Measurements from ENCODE around the gene TSPAN5. TPM values are rescaled to one million over a fixed set of nuclear protein-coding genes. Genes with fewer than 3 reads are reported as not detected.

The TSPAN5 gene
- total and polyA plus RNA-seq, 9 of the 15 experiments (the other 6 are each of a cell fraction or from before 2014, with no cell fraction given), result 0.58 to 6.6 (median 0.73) TPM

- CTCF ChIA-PET (ENCODE audit: low intra/inter-chr PET ratio), result no interaction called here
- Histone ChIP-seq H3K79me2 (ENCODE audit: control insufficient read depth, insufficient read depth, low read length) (no peaks in the 10 kb centered on the region), H3K4me2 (ENCODE audit: insufficient read depth, low read length) (no peak overlapping the region), H3K27ac (ENCODE audit: extremely low read depth, low read depth, low read length) (no peak overlapping the region), H3K36me3 (ENCODE audit: control insufficient read depth, insufficient read depth, low read length) (no peaks in the 10 kb centered on the region), H3K9ac (ENCODE audit: insufficient read depth in 1 of 2, low read depth in 2 of 2, low read length in 2 of 2) (no peak overlapping the region), H3K27me3 (ENCODE audit: control insufficient read depth in 2 of 2, insufficient read depth in 2 of 2, low read length in 2 of 2) (peaks cover 0 to 9% of the 10 kb centered on the region in 2 experiments; a peak in 3 of 5 replicates), H3K4me3 (no peak overlapping the region), H2AFZ (ENCODE audit: low read depth, low read length) (no peak overlapping the region), H3K4me1 (replicated peaks in 1 of 2; ENCODE audit: control insufficient read depth in 2 of 2, insufficient read depth in 2 of 2, low read length in 2 of 2) (no peaks in the 10 kb centered on the region), H3K9me3 (replicated peaks; ENCODE audit: control insufficient read depth, insufficient read depth, low read depth, low read length) (no peaks in the 10 kb centered on the region), H3K9me1 (ENCODE audit: control insufficient read depth, insufficient read depth, low read length) (no peaks in the 10 kb centered on the region), H4K20me1 (replicated peaks; ENCODE audit: control insufficient read depth, insufficient read depth, low read length) (no peaks in the 10 kb centered on the region)
- FAIRE-seq (no peak), DNase-seq (ENCODE audit: extremely low read depth in 1 of 4, low spot score in 3 of 4) (no peak), ATAC-seq (no peak)
- POLR2A ChIA-PET, result no interaction called here
- BruUV-seq (replicated peaks), result no TSS peak
- TF ChIP-seq ZBTB40 (IDR thresholded peaks at IDR 0.05) (no peak), ZBTB40 (CRISPR knock-in tag; IDR thresholded peaks at IDR 0.05) (no peak), CBX5 (IDR thresholded peaks at IDR 0.05; ENCODE audit: borderline replicate concordance, low read depth) (no peak), ZNF79 (CRISPR knock-in tag; IDR thresholded peaks at IDR 0.05; ENCODE audit: low read depth) (no peak), HINFP (tag; conservative IDR thresholded peaks at IDR 0.05; ENCODE audit: low read depth) (no peak), RAD51 (IDR thresholded peaks at IDR 0.05; ENCODE audit: borderline replicate concordance, low read depth) (no peak)
- intact Hi-C loops (cut with micrococcal nuclease), result loop anchor here (10.0 kb wide), 1 partner anchor 160 kb away; no protein-coding TSS in a partner anchor
- 7% methylated on average over 4 of the region's 4 CpGs for WGBS (ENCODE audit: insufficient coverage, low coverage, missing lambda C conversion rate)
- in situ Hi-C loops (cut with MboI), result no loop called here
These were observed 33.8 kb downstream of the TSPAN5 start for GRCh38 chr4:98624642-98625041.

All from K562 (cell line).